Upper lobe of left lung (tissue), 4 donors: ENCODE results near the gene ADCY9.

ENCODE experiments used
- CTCF ChIP-seq, 6 experiments: fragments of 450-650 bp in 4 of 6; fragments of 200-600 bp in 2 of 6; sonication (generic) in 2 of 6; IDR thresholded peaks; one replicate each; pipeline ENCODE4 v1.5.1; 2016 to 2019; ENCODE audit warnings: antibody characterized with exemption in 6 of 6
- EP300 ChIP-seq, 4 donors: sonication (generic); formaldehyde crosslinking; IDR thresholded peaks; one replicate each; pipeline ENCODE4 v1.5.1; 2017; ENCODE audit warnings: antibody characterized with exemption in 4 of 4, control low read depth in 2 of 4
- POLR2A ChIP-seq, 4 donors: fragments of 450-650 bp; IDR thresholded peaks; one replicate each; pipeline ENCODE4 v1.5.1; 2016 to 2017; ENCODE audit warnings: antibody characterized with exemption in 4 of 4, mild to moderate bottlenecking in 2 of 4

GRCh38 chr16:4091240-4092012, 24.8 kb downstream of the ADCY9 start:
- TF ChIP-seq CTCF (IDR thresholded peaks at IDR 0.05), result no peak
- no peak for TF ChIP-seq POLR2A (IDR thresholded peaks at IDR 0.05)
- TF ChIP-seq EP300 (IDR thresholded peaks at IDR 0.05), result no peak
